Hematopoietic multipotent progenitor cell treated with erythropoietin and hydrocortisone succinate and interleukin-3 and kit ligand, for 8 days (in vitro differentiated cells): ENCODE data around the gene UGT8.
"Not testable (repeated sequence)": the region's sequence is repeated elsewhere in the genome, so short reads cannot be mapped to it uniquely, and the experiment has no call there.

Experiments
- DNase-seq: peaks from one replicate; pipeline ENCODE4 v3.0.0-alpha.2; 2015

The UGT8 gene, protein sequence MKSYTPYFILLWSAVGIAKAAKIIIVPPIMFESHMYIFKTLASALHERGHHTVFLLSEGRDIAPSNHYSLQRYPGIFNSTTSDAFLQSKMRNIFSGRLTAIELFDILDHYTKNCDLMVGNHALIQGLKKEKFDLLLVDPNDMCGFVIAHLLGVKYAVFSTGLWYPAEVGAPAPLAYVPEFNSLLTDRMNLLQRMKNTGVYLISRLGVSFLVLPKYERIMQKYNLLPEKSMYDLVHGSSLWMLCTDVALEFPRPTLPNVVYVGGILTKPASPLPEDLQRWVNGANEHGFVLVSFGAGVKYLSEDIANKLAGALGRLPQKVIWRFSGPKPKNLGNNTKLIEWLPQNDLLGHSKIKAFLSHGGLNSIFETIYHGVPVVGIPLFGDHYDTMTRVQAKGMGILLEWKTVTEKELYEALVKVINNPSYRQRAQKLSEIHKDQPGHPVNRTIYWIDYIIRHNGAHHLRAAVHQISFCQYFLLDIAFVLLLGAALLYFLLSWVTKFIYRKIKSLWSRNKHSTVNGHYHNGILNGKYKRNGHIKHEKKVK

DNA sequence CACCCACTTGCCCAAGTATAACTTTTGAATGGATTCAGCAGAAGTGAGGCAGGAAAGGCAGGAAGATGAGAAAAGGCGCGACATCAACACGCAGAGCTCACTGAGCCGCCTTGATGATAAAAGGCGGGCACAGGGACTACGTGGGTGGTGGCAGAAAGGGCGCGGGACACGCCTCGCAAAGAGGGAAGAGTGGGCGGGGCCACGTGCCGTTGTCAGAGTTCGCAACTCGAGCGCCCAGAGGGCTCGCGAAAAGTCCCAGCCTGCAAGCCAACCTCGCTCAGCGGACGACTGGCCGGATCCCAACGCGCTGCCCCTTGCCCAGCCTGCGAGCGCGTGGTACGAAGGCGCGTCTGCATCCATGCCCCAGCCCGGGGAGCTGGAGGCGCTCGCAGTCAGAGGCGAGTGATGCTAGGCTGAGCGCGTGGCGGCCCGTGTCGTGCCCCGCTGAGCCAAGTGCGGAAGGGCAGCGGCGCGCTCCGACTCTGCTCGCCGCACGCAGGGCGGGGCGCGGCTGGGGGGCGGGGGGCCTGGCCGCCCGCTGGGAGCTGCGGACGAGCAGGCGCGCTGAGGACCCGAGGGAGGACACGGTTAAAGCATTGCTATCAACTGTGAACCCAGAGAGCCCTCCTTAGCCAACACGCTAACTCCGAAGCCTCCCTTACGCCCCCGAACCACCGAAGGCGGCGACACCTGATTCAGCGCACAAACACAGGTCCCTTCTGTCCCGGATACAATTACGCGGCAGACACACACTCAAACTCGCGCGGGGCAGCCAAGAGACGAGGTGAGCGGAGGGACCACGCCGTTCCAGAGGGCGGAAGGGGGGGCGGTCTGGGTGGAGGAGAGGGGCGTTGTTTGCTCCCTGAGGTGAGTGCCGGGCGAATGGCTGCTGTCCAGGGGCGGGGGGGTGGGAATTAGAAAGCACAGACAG lies at the start of gene UGT8:
Gene UGT8, plus strand, starts transcription at position 617 of the 931 bp plus-strand sequence. CDS start 24,074 bp downstream, outside the sequence.
- peak; percentile 3 for DNase-seq

- DNase-seq: no peak
These were observed 49.0 kb upstream of the UGT8 start for GRCh38 chr4:114549638-114550037.

DNA sequence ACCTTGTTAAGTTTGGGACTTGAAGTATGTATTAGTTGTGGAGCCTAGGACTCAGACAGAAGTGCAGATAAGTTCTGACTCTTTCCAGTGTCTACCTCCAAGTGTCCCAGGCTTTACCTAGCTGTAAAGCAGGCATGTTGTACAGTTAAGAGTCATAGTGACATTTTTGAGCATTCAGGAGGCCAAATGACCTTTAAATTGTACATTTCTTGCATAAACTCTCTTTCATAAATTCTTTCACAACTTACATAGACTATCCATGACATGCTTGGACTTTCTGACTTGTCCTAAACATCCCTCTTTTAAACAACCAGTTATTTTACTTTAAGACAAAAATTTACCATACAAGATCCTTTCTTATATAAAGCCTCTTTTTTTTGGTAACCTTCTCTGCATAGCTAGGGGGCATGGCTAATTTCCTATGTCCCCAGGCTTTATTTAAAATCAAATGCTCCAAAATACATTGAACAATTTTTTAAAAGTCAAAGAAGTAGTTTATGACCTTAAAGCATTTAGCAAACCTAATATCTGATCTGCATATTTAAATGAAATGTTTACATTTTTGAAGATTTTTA lies 40.1 kb upstream of the UGT8 start:
- DNase-seq: no peak

- DNase-seq: no peak
These were observed 37.0 kb upstream of the UGT8 start for GRCh38 chr4:114561590-114561989.

GRCh38 chr4:114562176-114562904 lies 36.3 kb upstream of the UGT8 start:
- DNase-seq: no peak

DNA sequence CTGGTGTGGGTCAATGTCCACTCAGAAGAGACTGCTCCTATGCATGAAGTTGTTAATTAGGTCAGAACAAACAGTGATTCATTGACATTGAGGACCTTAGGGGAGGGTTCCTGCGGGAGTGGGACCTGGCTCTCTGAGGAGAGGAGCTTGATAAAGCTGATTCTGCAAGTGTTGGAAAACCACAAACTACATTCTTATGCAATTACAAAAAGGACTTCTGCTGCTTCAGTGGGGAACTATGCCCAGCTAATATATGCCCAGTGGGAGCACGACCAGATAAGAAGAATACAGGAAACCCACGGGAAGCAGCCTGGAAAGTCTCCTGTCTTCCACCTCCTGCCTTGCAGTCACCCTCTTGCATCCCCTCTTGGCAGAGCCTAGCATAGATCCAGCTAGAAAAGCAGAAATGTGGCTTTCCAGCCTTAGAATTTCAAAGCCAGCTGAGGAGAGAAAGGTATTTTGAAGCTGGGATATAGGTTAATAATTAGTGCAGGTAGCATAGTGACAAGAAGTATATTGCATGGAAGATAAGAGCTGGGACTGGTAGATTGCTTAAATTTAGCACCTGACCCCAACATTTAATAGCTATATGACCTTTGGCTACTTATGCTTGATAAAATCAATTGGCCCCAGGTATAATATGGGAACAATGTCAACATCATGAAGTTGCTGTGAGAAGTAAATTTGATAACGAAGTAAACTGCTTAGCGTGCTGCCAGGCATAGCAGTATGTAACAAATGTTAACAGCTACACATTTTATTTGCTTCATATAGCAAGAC lies 34.9 kb upstream of the UGT8 start:
- no peak for DNase-seq

GRCh38 chr4:114577386-114577785 lies 21.2 kb upstream of the UGT8 start:
- DNase-seq: no peak

GRCh38 chr4:114582621-114583020 lies 16.0 kb upstream of the UGT8 start:
- DNase-seq: no peak

- no peak for DNase-seq
These were observed 10.3 kb upstream of the UGT8 start for GRCh38 chr4:114588305-114588704.

- DNase-seq: not testable (repeated sequence)
These were observed 8.2 kb upstream of the UGT8 start for GRCh38 chr4:114590360-114590759.

- no peak for DNase-seq
These were observed 5.1 kb upstream of the UGT8 start for GRCh38 chr4:114593526-114593925.

GRCh38 chr4:114595207-114595606 lies 3.4 kb upstream of the UGT8 start:
- no peak for DNase-seq

- DNase-seq: no peak
These were observed 2.7 kb upstream of the UGT8 start for GRCh38 chr4:114595921-114596320.

- no peak for DNase-seq
These were observed 1.0 kb upstream of the UGT8 start for GRCh38 chr4:114597410-114598115.

DNA sequence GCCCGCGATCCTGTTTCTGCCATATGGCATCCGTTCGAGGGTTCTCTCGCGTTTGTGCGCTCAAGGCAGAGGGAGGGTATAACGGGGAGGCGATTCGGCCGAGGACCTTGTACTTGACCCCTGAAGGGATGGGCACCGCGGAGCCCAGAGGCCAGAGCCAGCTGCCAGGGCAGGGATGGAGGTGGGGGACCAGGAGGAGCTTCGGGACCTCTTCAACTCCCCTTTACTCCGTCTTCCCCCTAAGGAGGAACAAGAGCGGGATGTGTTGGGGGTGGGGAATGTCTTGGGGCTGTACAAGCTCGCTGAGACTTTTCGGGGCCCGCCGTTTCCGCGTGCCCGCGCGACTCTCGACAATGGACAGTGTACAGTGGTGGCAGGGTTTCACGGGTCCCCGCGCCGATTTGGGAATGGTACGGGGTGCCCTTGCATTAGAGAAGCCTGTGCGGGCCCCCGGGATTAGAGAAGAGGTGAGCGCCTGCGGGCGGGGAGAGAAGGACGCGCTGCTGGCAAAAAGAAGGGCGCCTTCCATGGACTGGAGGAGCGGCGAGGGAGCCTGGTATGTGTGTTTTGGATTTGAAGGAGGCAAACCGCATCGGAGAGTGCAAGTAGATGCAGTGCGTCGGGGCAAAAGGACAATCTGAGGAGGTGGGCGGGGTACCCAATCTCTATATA lies 760 bp downstream of the UGT8 start:
- no peak for DNase-seq

DNA sequence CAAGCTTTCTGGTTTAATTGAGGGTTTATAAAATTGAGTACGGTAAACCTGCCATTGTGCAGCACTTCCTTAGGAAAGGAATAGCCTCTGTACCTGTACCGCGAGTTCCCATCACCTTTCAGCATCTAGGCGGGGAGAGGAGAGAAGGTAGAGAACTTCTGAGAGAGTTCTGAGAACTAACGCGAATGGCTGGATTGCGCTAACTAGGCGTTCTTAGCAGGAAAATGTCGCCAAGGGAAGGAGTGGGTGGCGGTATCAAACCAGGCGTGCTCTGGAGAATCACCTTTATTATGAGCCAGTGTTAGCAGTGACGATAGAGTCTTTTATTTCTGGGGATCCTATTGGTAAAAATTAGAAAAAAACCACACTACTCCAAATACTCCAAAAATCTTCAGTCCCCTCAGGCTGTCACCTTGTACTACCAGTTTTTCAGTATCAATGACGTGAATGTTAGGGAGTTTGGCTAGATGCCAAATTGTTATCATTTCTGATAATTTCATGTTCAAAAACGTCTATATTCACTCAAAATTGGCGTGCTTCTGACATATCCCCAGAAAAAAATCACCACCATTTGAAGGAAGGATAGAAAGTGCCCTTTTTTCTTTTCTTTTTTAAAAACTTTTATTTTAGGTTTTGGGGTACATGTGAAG lies 1.4 kb downstream of the UGT8 start:
- DNase-seq: no peak

GRCh38 chr4:114600672-114601071 lies 2.1 kb downstream of the UGT8 start:
- DNase-seq: no peak

DNA sequence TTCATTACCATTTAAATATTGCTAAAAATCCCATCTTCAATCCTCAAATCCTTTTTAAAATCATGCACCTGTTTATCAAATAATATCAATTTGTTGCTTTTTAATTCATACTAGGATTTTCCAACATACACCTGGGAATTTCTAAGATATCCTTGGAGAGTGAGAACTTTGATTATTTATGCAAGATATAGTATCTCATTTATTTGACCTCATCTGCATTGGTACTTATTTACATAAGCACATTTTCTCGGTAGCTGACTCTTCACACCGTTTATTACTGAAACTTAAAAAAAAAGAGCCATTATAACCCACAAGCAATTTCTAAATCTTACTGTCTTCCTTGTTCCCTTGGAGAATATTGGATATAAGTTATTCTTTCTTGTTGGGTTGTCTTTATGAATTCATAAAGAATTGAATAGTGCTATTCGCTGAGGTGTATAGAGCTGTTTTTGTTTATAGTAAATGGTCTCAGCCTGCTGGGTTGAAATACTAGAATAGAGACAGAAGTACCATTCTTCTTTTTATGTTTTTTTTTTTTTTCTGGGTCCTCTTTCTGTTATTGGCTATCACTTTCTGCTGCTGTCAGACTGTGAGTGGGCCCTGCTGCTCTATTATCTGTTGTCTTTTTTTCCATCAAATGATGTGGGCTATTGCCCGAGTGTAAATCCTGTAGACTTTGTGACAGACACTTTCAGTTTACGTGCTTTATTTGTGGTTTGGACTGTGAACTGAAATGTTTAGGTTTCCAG lies 2.9 kb downstream of the UGT8 start:
- DNase-seq: no peak

- no peak for DNase-seq
These were observed 4.9 kb downstream of the UGT8 start for GRCh38 chr4:114603497-114603896.
